HepG2 (cell line): ENCODE data around the gene GPC6. TPM values are rescaled to one million over a fixed set of nuclear protein-coding genes. Genes with fewer than 3 reads are reported as not detected.

ENCODE experiments used
- ATAC-seq: fragments of 200-7000 bp; cut with Tn5 transposase; 3 replicates; pipeline ENCODE4 v1.9.1; 2020; ENCODE audit warnings: mild to moderate bottlenecking, moderate library complexity
- BruUV-seq: library from RNA; stranded (reverse); fragments of 400-500 nt; replicated peaks from 2 replicates; lab custom pipeline; 2021; lab: Mats Ljungman, UMichigan
- CTCF ChIA-PET: fragments of 300-600 bp; formaldehyde crosslinking; extraction: SDS; loops from one replicate; lab custom pipeline; 2021; ENCODE audit warnings: low total read pairs, inconsistent platforms, low intra/inter-chr PET ratio; lab: Yijun Ruan, JAX
- POLR2A ChIA-PET: fragments of 350-600 bp; sonication (Branson Sonifier 250); formaldehyde crosslinking; loops from one replicate; lab custom pipeline; 2020; ENCODE audit warnings: antibody characterized with exemption, inconsistent platforms; lab: Yijun Ruan, JAX
- DNase-seq: peaks from one replicate; pipeline ENCODE4 v3.0.0-alpha.2; 2015; ENCODE audit warnings: low spot score
- FAIRE-seq: peaks from 3 replicates; lab custom pipeline; 2011; peaks lifted over from hg19 to GRCh38; lab: Jason Lieb, UNC
- H2AFZ ChIP-seq: one replicate; pipeline ENCODE4 v1.6.1; 2011; ENCODE audit warnings: low read length, inconsistent platforms
- H3K27ac ChIP-seq: fragments of 300-600 bp; 3 replicates; pipeline ENCODE4 v1.8.0; 2011; ENCODE audit warnings: mixed run types, mild to moderate bottlenecking, mixed read lengths, low read length, inconsistent platforms; ENCODE audit not compliant: insufficient read depth; ENCODE audit errors: extremely low read length
- H3K27me3 ChIP-seq, 2 experiments: fragments of 200-600 bp in 1 of 2; 2 replicates in 1 of 2; 3 replicates in 1 of 2; pipeline versions ENCODE4 v1.6.0 to v1.8.0; 2011; ENCODE audit warnings: low read length in 2 of 2, mild to moderate bottlenecking in 2 of 2, moderate library complexity in 2 of 2, inconsistent platforms in 1 of 2; ENCODE audit not compliant: insufficient read depth in 2 of 2, control insufficient read depth in 1 of 2
- H3K36me3 ChIP-seq, 2 experiments: fragments of 200-600 bp in 1 of 2; replicated peaks in 1 of 2; 2 replicates in 1 of 2; 3 replicates in 1 of 2; pipeline versions ENCODE4 v1.5.1 to v1.8.0; 2011; ENCODE audit warnings: low read length in 2 of 2, inconsistent platforms in 1 of 2; ENCODE audit not compliant: insufficient read depth in 2 of 2, control insufficient read depth in 1 of 2
- H3K4me1 ChIP-seq: 2 replicates; pipeline ENCODE4 v1.5.1; 2012; ENCODE audit warnings: low read length, inconsistent platforms; ENCODE audit not compliant: insufficient read depth
- H3K4me2 ChIP-seq: 2 replicates; pipeline ENCODE4 v1.6.0; 2011; ENCODE audit warnings: low read depth, low read length, inconsistent platforms
- H3K4me3 ChIP-seq, 3 experiments: fragments of 200-600 bp in 1 of 3; sonication (generic), shearing (Covaris generic) in 1 of 3; replicated peaks in 1 of 3; 2 replicates each; pipeline ENCODE4 v1.5.1; 2011 to 2016; ENCODE audit warnings: low read length in 3 of 3, inconsistent platforms in 2 of 3, low read depth in 2 of 3, mild to moderate bottlenecking in 2 of 3, control low read depth in 1 of 3, mixed read lengths in 1 of 3; ENCODE audit not compliant: insufficient read depth in 1 of 3
- H3K79me2 ChIP-seq: one replicate; pipeline ENCODE4 v1.6.1; 2011; ENCODE audit warnings: low read length, inconsistent platforms; ENCODE audit not compliant: insufficient read depth
- H3K9ac ChIP-seq: 2 replicates; pipeline ENCODE4 v1.6.0; 2011; ENCODE audit warnings: mild to moderate bottlenecking, low read depth, low read length, inconsistent platforms; ENCODE audit not compliant: insufficient read depth
- H3K9me3 ChIP-seq: 2 replicates; pipeline ENCODE4 v1.5.1; 2012; ENCODE audit warnings: mild to moderate bottlenecking, low read length
- H4K20me1 ChIP-seq: 2 replicates; pipeline ENCODE4 v1.6.0; 2011; ENCODE audit warnings: inconsistent platforms, mild to moderate bottlenecking, low read length, moderate library complexity; ENCODE audit not compliant: insufficient read depth
- MAFF ChIP-seq: IDR thresholded peaks from 2 replicates; pipeline ENCODE4 v1.6.1; 2011; ENCODE audit warnings: low read depth, low read length, improper control_type of control experiment
- NFATC3 ChIP-seq: sonication (generic); formaldehyde crosslinking; IDR thresholded peaks from 2 replicates; pipeline ENCODE4 v1.5.1; 2020; ENCODE audit warnings: mild to moderate bottlenecking, missing genetic modification reagents
- RFX5 ChIP-seq: IDR thresholded peaks from 2 replicates; pipeline ENCODE4 v1.6.1; 2011; ENCODE audit warnings: low read depth, low read length, improper control_type of control experiment
- SKI ChIP-seq: fragments of 450-650 bp; IDR thresholded peaks from one replicate; pipeline ENCODE4 v1.6.1; 2018; ENCODE audit warnings: mild to moderate bottlenecking; ENCODE audit not compliant: partially characterized antibody
- USF2 ChIP-seq, 2 experiments: sonication (generic) in 1 of 2; formaldehyde crosslinking in 1 of 2; IDR thresholded peaks; 2 replicates each; pipeline versions ENCODE4 v1.5.1 to v1.6.1; 2011 to 2020; ENCODE audit warnings: borderline replicate concordance in 1 of 2, low read depth in 1 of 2, low read length in 1 of 2, mild to moderate bottlenecking in 1 of 2, missing genetic modification reagents in 1 of 2, moderate library complexity in 1 of 2
- ZNF12 ChIP-seq: sonication (generic); formaldehyde crosslinking; IDR thresholded peaks from 2 replicates; pipeline ENCODE4 v1.5.0; 2020; ENCODE audit warnings: missing genetic modification reagents
- ZNF343 ChIP-seq: sonication (generic); formaldehyde crosslinking; IDR thresholded peaks from 2 replicates; pipeline ENCODE4 v1.4.0; 2020; ENCODE audit warnings: mild to moderate bottlenecking, missing genetic modification reagents
- WGBS: methylation state at CpG from one replicate; pipeline ENCODE4 v1.1.6; 2017; ENCODE audit warnings: low lambda C conversion rate; 5-methylcytosine and 5-hydroxymethylcytosine counted together
- in situ Hi-C: cut with HindIII; loops from 2 replicates; pipeline ENCODE4 v1.10.0; 2017; ENCODE audit warnings: low pct_unique_long_range_greater_than_20kb; ENCODE audit not compliant: extremely low pct_ligation_motif_present
- intact Hi-C: fragments of 100-400 bp; cut with micrococcal nuclease; formaldehyde crosslinking; loops from one replicate; pipeline ENCODE4 v1.10.0; 2022; ENCODE audit not compliant: unreplicated experiment
- polyA plus RNA-seq, 8 experiments: library from polyadenylated mRNA; depleted of rRNA in 3 of 8; stranded (reverse) in 7 of 8; unstranded in 1 of 8; fragments of >200 nt; fragmentation: Illumina TruSeq in 4 of 8; extraction: Trizol in 4 of 8; gene quantifications; 2 replicates each; pipeline versions ENCODE4 v1.2.1 to v1.2.3, GENCODE V29; 2011 to 2016; ENCODE audit warnings: low read depth in 4 of 8, missing spikeins in 1 of 8, mixed read lengths in 1 of 8; ENCODE audit not compliant: insufficient read depth in 1 of 8
- total RNA-seq, 5 experiments: library from RNA; depleted of rRNA; stranded (reverse); fragments of >200 nt; fragmentation: Illumina TruSeq; extraction: Trizol; gene quantifications; 2 replicates each; pipeline ENCODE4 v1.2.3, GENCODE V29; 2016; ENCODE audit warnings: low read depth in 1 of 5
- TF ChIP-seq, protein P1 (sequence below): sonication (generic); formaldehyde crosslinking; IDR thresholded peaks from 2 replicates; pipeline ENCODE4 v1.8.0; 2022; ENCODE audit warnings: missing genetic modification reagents, low read depth, mild to moderate bottlenecking, borderline replicate concordance

Gene GPC6
- total and polyA plus RNA-seq, 2 of the 13 experiments (the other 11 are each of a cell fraction or from before 2014, with no cell fraction given): 24.5 to 33.9 TPM

GRCh38 chr13:94227255-94227879 lies 1000.8 kb downstream of the GPC6 start:
- intact Hi-C loops: no loop called here
- FAIRE-seq: no peak
- peak; percentile 91 for TF ChIP-seq ZNF12 (CRISPR knock-in tag)
- no peak for TF ChIP-seq NFATC3 (CRISPR knock-in tag)
- WGBS: 95% methylated on average over 6 of the region's 6 CpGs
- H4K20me1 ChIP-seq: no peaks in the 10 kb centered on the region
- no TSS peak for BruUV-seq
- H3K9me3 ChIP-seq: no peaks in the 10 kb centered on the region
- no peaks in the 10 kb centered on the region for H3K4me1 ChIP-seq
- H3K36me3 ChIP-seq: no peaks in the 10 kb centered on the region
- no peak for DNase-seq
- no peaks in the 10 kb centered on the region for H3K27me3 ChIP-seq
- no peak overlapping the region for H3K4me3 ChIP-seq
- CTCF ChIA-PET: no interaction called here
- no peak overlapping the region for H2AFZ ChIP-seq
- ATAC-seq: no peak
- H3K4me2 ChIP-seq: no peak overlapping the region
- H3K79me2 ChIP-seq: no peaks in the 10 kb centered on the region
- no peak overlapping the region for H3K27ac ChIP-seq
- in situ Hi-C loops: no loop called here
- H3K9ac ChIP-seq: no peak overlapping the region
- POLR2A ChIA-PET: no interaction called here

DNA sequence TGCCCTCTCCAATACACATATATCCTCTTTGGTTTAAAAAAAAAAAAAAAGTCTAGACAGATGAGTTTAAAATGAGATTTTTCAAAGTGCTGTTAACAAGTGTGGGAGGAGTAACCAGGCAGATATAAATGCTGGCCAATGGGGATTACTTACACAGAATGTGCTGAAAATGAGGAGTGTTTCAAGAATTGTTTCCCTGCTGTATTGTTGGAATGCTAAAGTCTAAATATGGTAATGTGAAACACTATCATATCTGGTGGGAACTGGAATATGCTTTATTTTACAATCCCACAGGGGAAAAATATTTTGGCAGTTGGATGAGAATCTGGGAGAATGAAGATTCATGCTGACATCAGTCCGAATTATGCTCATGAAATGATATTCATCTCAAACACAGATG lies 1002.2 kb downstream of the GPC6 start:
- FAIRE-seq (no peak), ATAC-seq (no peak), DNase-seq (no peak)
- no TSS peak for BruUV-seq
- H3K4me1 ChIP-seq: no peaks in the 10 kb centered on the region
- no peaks in the 10 kb centered on the region for H3K36me3 ChIP-seq
- no peak overlapping the region for H3K9ac ChIP-seq
- no peak overlapping the region for H2AFZ ChIP-seq
- no peaks in the 10 kb centered on the region for H3K79me2 ChIP-seq
- no peak for TF ChIP-seq MAFF
- no peak for TF ChIP-seq ZNF343 (CRISPR knock-in tag)
- TF ChIP-seq RFX5: no peak
- TF ChIP-seq USF2 (IDR thresholded peaks at IDR 0.05; ENCODE audit: low read depth, low read length): no peak
- no peak for TF ChIP-seq USF2 (CRISPR knock-in tag; IDR thresholded peaks at IDR 0.05; ENCODE audit: borderline replicate concordance)
- TF ChIP-seq, protein P1, sequence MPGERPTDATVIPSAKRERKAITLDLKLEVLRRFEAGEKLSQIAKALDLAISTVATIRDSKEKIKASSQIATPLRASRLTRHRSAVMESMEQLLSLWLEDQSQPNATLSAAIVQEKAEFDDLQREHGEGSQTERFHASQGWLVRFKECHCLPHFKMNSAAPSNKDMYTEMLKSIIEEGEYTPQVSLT (CRISPR knock-in tag): no peak
- no peak for TF ChIP-seq SKI
- TF ChIP-seq, all 625 proteins: peak for 0
- intact Hi-C loops (no loop called here), in situ Hi-C loops (no loop called here)
- POLR2A ChIA-PET: no interaction called here
- Histone ChIP-seq H3K9me3 (no peaks in the 10 kb centered on the region), H3K27me3 (no peaks in the 10 kb centered on the region), H3K4me3 (no peak overlapping the region), H4K20me1 (no peaks in the 10 kb centered on the region), H3K27ac (no peak overlapping the region), H3K4me2 (no peak overlapping the region)
- 93% methylated on average over 1 of the region's 1 CpG for WGBS
- CTCF ChIA-PET: no interaction called here
